HG03039 (cell line): ENCODE data around the gene ERC2.

Source experiments
- ATAC-seq: cut with Tn5 transposase; IDR thresholded peaks from one replicate; pipeline ENCODE4 v1.9.1; 2021; ENCODE audit warnings: mild to moderate bottlenecking, moderate library complexity; ENCODE audit not compliant: unreplicated experiment

ERC2 gene

DNA sequence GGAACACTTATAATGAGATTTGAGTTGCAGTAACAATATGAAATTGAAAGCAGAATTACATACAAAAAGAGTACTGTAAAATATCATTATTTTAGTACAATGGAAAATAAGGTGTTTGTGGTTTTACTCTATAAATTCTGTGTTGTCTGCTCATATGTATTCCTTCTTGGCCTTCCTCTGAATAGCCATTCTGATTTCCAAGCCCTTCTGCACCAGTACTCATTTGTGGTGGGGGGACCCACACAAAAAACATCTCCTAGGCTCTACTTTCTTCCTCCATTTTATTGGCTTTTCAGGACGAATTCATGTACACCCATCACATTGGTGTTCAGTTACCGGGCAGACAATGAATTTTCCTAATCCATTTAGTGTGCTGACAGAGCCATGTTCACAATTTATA lies 338.2 kb downstream of the ERC2 start:
- ATAC-seq = no peak

DNA sequence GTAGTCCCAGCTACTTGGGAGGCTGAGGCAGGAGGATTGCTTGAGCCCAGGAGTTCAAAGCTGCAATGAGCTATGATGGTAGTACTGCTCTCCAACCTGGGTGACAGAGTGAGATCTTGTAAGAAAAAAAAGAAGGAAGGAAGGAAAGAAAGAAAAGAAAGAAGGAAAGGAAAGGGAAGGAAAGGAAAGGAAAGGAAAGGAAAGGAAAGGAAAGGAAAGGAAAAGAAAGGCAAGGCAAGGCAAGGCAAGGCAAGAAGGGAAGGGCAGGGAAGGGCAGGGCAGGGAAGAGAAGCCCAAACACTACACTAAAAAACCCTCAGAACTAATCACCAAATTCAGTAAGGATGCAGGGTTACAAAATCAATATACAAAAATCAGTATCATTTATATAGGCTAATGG lies 341.6 kb downstream of the ERC2 start:
- ATAC-seq = no peak

DNA sequence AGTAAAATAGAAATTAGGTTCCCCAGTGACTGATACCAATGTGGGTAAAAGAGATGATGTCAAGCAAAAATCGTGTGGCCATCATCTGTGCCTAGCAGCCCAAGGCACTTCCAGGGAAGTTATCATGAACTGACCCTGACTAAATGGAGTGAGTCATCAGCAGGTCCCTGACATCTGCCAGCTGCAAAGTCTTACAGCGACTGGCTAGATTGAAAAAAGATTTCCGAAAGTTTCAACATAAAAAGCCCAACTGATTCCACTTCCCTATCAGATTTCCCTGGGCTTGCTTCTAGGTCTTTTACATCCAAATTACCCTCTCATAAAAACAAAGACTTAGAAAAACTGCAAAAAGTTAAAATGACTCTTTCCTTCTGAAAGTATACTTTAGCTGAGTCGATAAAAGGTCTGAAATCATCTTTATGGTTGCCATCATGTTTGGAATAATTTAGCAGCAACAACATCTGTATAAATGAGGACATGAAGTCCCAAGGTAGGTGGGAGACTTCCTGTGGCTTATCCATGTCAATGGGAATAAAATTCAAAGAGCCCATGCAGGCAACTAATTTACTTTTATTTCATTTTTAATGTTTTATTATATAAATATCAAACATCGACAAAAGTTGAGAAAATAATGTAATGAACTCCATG lies 342.8 kb downstream of the ERC2 start:
- no peak for ATAC-seq

GRCh38 chr3:56124546-56124945 lies 343.7 kb downstream of the ERC2 start:
- ATAC-seq = no peak

GRCh38 chr3:56123487-56123886 lies 344.8 kb downstream of the ERC2 start:
- no peak for ATAC-seq

- no peak for ATAC-seq
Measured at GRCh38 chr3:56122911-56123310, 345.4 kb downstream of the ERC2 start.

GRCh38 chr3:56121716-56122115 lies 346.6 kb downstream of the ERC2 start:
- ATAC-seq = no peak

GRCh38 chr3:56119575-56120349 lies 348.5 kb downstream of the ERC2 start:
- no peak for ATAC-seq

- no peak for ATAC-seq
Measured at GRCh38 chr3:56118968-56119367, 349.3 kb downstream of the ERC2 start.

DNA sequence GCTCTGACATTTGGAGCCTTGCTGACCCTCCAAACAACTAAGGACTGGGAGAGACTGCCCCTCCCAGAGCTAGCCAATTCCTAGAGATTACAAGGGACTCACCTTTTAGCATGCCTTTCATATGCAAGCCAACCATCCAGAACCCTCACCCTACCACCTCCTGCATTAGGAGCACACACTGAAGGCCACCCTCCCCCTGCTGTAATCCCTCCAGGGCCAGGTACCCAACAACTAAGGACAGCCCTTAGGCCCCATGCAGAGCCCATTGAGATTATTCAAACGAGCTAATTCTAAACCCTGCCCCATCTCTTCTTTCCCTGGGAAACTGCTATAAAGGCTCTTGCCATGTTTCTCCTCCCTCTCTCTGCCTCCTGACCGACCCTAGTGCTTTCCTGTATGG lies 352.6 kb downstream of the ERC2 start:
- no peak for ATAC-seq

DNA sequence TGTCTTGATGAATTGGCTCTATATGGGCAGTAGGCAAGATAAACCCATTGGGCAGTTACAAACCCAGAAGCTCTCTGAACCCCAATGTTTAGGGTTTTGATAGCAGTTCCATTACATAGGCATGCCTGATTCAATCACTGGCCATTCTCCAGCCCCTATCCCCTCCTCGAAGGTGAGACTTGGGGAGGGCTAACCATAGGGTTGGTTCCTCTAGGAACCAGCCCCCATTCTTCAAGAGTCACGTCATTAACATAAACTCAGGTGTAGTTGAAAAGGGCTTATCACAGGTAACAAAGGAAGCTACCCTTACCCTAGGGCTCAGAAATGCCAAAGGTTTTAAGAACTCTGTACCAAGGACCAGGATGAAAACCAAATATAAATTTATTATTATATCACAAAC lies 353.1 kb downstream of the ERC2 start:
- no peak for ATAC-seq

DNA sequence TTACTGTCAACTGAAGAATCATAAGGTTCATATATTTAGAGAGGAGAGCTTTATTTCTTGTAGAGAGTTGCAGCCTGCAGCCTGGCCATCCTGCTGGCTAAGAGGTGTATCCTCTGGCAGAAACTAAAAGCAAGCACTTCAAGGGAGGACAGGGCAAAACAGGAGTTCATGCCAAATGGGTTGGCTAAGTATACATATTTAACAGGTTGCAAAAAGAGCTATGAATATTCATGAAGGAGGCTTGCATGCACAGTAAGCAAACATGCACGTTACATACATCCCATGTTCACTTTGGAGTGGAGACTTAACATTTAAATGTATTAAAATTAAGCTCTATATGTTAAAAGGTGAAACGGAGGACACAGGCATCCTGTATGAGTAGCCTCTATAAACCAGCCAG lies 354.4 kb downstream of the ERC2 start:
- ATAC-seq = no peak

GRCh38 chr3:56113231-56113630 lies 355.0 kb downstream of the ERC2 start:
- ATAC-seq = no peak

- ATAC-seq = no peak
Measured at GRCh38 chr3:56111606-56112304, 356.5 kb downstream of the ERC2 start.

DNA sequence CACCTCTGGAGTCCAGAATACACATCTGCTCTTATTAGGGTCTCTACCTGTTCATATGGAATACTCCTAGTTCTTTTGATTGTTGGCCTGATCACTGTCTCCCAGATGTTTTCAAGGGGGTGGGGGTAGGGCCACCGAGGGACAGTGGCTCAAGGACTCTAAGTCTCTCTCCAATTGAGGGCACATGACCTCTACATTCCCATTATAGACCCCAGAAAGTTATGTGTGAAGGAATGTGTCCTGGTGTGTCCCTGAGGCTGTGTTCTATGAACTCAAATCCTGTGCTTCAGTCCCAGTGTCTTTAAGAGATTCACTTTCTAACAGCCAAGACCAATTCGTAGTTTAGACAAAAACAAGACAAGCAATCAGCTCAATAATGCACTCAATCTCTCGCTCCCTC lies 357.4 kb downstream of the ERC2 start:
- ATAC-seq = no peak

DNA sequence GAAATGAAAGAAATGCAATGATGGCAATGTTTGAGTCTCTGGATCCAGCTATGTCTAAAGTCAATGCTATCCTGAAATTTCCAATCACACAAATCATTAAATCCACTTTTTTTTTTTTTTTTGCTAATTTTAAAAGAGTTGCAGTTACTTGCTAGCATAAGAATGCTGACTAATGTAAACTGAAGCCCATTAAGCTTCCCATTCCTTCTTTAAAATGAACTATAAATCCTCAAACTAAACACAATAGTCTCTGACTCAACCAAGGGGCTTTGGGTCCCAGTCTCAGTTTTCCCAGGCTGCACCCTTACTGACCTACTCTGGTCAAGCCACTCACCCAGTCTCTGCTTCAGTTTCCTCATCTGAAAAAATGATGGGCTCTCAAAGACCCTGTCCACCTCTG lies 361.1 kb downstream of the ERC2 start:
- no peak for ATAC-seq

- ATAC-seq = no peak
Measured at GRCh38 chr3:56102032-56102431, 366.2 kb downstream of the ERC2 start.

- no peak for ATAC-seq
Measured at GRCh38 chr3:56101576-56101975, 366.7 kb downstream of the ERC2 start.

GRCh38 chr3:56096999-56097398 lies 371.3 kb downstream of the ERC2 start:
- ATAC-seq = no peak

GRCh38 chr3:56094170-56094569 lies 374.1 kb downstream of the ERC2 start:
- ATAC-seq = no peak

- ATAC-seq = no peak
Measured at GRCh38 chr3:56089739-56090138, 378.5 kb downstream of the ERC2 start.

- no peak for ATAC-seq
Measured at GRCh38 chr3:56087451-56088053, 380.7 kb downstream of the ERC2 start.
